GM12874 (cell line): Measurements from ENCODE around the gene ZNF22.

Experiments used
- TF ChIP-seq, protein P1 (sequence below): IDR thresholded peaks from 2 replicates; pipeline ENCODE4 v1.5.1; 2011; ENCODE audit warnings: low read depth, mild to moderate bottlenecking, control low read depth, low read length, moderate library complexity; ENCODE audit not compliant: insufficient read depth

Gene ZNF22

GRCh38 chr10:45023426-45023825 is 22.7 kb downstream of the ZNF22 start:
- TF ChIP-seq, protein P1, sequence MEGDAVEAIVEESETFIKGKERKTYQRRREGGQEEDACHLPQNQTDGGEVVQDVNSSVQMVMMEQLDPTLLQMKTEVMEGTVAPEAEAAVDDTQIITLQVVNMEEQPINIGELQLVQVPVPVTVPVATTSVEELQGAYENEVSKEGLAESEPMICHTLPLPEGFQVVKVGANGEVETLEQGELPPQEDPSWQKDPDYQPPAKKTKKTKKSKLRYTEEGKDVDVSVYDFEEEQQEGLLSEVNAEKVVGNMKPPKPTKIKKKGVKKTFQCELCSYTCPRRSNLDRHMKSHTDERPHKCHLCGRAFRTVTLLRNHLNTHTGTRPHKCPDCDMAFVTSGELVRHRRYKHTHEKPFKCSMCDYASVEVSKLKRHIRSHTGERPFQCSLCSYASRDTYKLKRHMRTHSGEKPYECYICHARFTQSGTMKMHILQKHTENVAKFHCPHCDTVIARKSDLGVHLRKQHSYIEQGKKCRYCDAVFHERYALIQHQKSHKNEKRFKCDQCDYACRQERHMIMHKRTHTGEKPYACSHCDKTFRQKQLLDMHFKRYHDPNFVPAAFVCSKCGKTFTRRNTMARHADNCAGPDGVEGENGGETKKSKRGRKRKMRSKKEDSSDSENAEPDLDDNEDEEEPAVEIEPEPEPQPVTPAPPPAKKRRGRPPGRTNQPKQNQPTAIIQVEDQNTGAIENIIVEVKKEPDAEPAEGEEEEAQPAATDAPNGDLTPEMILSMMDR = no peak

DNA sequence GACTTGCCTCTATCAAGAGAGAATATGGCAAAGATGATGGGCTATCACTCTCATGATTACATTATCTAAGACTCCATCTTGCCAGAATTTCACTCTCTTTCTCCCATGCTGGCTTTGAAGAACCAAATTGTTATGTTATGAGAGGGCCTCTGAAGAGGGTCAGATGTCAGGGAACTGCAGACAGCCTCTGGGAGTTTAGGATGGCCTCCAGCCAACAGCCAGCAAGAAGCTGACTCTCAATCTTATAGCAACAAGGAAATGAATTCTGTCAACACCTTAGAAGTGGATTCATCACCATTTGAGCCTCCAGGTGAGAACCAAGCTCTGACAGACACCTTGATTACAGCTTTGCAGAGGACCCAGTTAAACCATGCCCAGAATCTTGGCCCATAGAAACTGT is 33.6 kb downstream of the ZNF22 start:
- TF ChIP-seq, protein P1 = no peak

GRCh38 chr10:45035673-45036072 is 35.0 kb downstream of the ZNF22 start:
- TF ChIP-seq, protein P1 = no peak

- TF ChIP-seq, protein P1 = no peak
These were observed 40.3 kb downstream of the ZNF22 start for GRCh38 chr10:45040921-45041542.

GRCh38 chr10:45044290-45044689 is 43.6 kb downstream of the ZNF22 start:
- TF ChIP-seq, protein P1 = no peak

GRCh38 chr10:45050551-45051235 is 50.0 kb downstream of the ZNF22 start:
- TF ChIP-seq, protein P1 = no peak

- TF ChIP-seq, protein P1 = no peak
These were observed 52.0 kb downstream of the ZNF22 start for GRCh38 chr10:45052700-45053099.
